ENCODE data around the gene MKNK2. TPM values are rescaled to one million over a fixed set of nuclear protein-coding genes. Genes with fewer than 3 reads are reported as not detected.

Gene MKNK2
- total and polyA plus RNA-seq, 2 of the 13 experiments (the other 11 are each of a cell fraction or from before 2014, with no cell fraction given) = 44.9 to 112 TPM

DNA sequence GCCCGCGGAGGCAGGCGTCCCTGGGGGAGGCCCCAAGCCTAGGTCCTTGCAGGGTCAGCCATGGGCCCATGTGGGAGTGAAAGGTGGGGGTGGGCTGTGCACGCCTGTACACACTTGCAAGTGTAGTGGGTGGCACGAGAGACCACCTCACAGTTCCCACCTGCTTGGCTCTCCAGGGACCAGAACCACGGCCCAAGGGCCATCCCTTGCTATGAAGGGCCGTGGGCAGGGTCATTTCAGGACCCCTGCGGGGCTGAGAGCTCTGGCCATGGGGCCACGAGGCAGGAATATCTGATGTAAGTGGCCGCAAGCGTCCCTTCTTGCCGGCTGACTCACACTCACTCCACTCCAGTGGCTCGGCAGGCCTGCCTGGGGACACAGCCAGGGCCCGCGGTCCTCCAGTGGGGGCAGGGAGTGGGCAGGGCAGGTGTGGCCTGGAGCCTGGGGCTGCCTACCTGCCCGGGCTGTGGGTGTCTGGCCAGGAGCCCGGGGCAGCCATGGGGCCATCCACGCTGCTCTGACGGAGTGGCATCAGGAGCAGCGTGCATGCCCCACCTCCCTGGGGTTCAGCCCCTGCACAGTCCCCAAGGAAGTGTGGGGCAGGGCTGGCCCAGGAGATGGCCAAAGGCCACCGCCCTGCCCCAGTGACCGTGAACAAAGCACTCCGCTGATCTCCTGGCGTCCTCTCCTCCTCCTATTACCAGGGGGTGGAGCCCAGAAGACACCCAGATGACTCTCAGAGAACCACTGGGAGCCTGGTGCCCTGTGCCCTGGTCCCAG is 8.6 kb upstream of the MKNK2 start (continued):
- TF ChIP-seq, protein P1, sequence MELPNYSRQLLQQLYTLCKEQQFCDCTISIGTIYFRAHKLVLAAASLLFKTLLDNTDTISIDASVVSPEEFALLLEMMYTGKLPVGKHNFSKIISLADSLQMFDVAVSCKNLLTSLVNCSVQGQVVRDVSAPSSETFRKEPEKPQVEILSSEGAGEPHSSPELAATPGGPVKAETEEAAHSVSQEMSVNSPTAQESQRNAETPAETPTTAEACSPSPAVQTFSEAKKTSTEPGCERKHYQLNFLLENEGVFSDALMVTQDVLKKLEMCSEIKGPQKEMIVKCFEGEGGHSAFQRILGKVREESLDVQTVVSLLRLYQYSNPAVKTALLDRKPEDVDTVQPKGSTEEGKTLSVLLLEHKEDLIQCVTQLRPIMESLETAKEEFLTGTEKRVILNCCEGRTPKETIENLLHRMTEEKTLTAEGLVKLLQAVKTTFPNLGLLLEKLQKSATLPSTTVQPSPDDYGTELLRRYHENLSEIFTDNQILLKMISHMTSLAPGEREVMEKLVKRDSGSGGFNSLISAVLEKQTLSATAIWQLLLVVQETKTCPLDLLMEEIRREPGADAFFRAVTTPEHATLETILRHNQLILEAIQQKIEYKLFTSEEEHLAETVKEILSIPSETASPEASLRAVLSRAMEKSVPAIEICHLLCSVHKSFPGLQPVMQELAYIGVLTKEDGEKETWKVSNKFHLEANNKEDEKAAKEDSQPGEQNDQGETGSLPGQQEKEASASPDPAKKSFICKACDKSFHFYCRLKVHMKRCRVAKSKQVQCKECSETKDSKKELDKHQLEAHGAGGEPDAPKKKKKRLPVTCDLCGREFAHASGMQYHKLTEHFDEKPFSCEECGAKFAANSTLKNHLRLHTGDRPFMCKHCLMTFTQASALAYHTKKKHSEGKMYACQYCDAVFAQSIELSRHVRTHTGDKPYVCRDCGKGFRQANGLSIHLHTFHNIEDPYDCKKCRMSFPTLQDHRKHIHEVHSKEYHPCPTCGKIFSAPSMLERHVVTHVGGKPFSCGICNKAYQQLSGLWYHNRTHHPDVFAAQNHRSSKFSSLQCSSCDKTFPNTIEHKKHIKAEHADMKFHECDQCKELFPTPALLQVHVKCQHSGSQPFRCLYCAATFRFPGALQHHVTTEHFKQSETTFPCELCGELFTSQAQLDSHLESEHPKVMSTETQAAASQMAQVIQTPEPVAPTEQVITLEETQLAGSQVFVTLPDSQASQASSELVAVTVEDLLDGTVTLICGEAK (IDR thresholded peaks at IDR 0.05) = no peak
- TF ChIP-seq, protein P1 (CRISPR knock-in tag; IDR thresholded peaks at IDR 0.05) = no peak
- no peak; the same call in 1 of the 2 replicates for TF ChIP-seq ZNF850 (CRISPR knock-in tag; conservative IDR thresholded peaks at IDR 0.05)
- TF ChIP-seq ZNF713 (CRISPR knock-in tag; IDR thresholded peaks at IDR 0.05) = 0 out of 2 replicates have a peak, but pooled peaks have one; percentile 42
- TF ChIP-seq SIX4 (CRISPR knock-in tag; IDR thresholded peaks at IDR 0.05) = peak; percentile 82
- TF ChIP-seq, protein P2, sequence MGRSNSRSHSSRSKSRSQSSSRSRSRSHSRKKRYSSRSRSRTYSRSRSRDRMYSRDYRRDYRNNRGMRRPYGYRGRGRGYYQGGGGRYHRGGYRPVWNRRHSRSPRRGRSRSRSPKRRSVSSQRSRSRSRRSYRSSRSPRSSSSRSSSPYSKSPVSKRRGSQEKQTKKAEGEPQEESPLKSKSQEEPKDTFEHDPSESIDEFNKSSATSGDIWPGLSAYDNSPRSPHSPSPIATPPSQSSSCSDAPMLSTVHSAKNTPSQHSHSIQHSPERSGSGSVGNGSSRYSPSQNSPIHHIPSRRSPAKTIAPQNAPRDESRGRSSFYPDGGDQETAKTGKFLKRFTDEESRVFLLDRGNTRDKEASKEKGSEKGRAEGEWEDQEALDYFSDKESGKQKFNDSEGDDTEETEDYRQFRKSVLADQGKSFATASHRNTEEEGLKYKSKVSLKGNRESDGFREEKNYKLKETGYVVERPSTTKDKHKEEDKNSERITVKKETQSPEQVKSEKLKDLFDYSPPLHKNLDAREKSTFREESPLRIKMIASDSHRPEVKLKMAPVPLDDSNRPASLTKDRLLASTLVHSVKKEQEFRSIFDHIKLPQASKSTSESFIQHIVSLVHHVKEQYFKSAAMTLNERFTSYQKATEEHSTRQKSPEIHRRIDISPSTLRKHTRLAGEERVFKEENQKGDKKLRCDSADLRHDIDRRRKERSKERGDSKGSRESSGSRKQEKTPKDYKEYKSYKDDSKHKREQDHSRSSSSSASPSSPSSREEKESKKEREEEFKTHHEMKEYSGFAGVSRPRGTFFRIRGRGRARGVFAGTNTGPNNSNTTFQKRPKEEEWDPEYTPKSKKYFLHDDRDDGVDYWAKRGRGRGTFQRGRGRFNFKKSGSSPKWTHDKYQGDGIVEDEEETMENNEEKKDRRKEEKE (IDR thresholded peaks at IDR 0.05) = no peak
- TF ChIP-seq ZNF451 (CRISPR knock-in tag; IDR thresholded peaks at IDR 0.05) = peak; percentile 85
- no peak for TF ChIP-seq ZFP36L2 (CRISPR knock-in tag; IDR thresholded peaks at IDR 0.05)
- no peak for TF ChIP-seq NR3C1 (CRISPR knock-in tag; IDR thresholded peaks at IDR 0.05)
- TF ChIP-seq ATF7 (IDR thresholded peaks at IDR 0.05) = no peak
- TF ChIP-seq ATF7 (CRISPR knock-in tag; IDR thresholded peaks at IDR 0.05) = no peak; the same call in 1 of the 2 replicates
- peak; percentile 61; the same call in 1 of the 2 replicates for TF ChIP-seq HDAC1 (CRISPR knock-in tag; IDR thresholded peaks at IDR 0.05)
- no peak for TF ChIP-seq RBAK (CRISPR knock-in tag; IDR thresholded peaks at IDR 0.05)
- peak; percentile 62; the same call in 1 of the 2 replicates for TF ChIP-seq JUN (CRISPR knock-in tag; IDR thresholded peaks at IDR 0.05)
- TF ChIP-seq ZNF121 (CRISPR knock-in tag; IDR thresholded peaks at IDR 0.05) = peak; percentile 50; the same call in 1 of the 2 replicates
- TF ChIP-seq ZNF34 (CRISPR knock-in tag; IDR thresholded peaks at IDR 0.05; ENCODE audit: borderline replicate concordance) = peak; percentile 69; the same call in 1 of the 2 replicates
- peak; percentile 38; the same call in 1 of the 2 replicates for TF ChIP-seq ZNF225 (CRISPR knock-in tag; IDR thresholded peaks at IDR 0.05)

Measured in HepG2 (cell line).